Activated CD8-positive, alpha-beta memory T cell treated with anti-CD3 and anti-CD28 coated beads, Interleukin-2, amount 10 ng/mL, durations not matched to agents 7 days and 5 days (primary cell): ENCODE data around the gene DCTN2. TPM values are rescaled to one million over a fixed set of nuclear protein-coding genes. Genes with fewer than 3 reads are reported as not detected.

Experiments used
- ATAC-seq: fragments of 150-1000 bp; cut with Tn5 transposase; one replicate; pipeline ENCODE4 v1.10.0; 2021; ENCODE audit warnings: moderate library complexity
- CTCF ChIA-PET: fragments of 350-600 bp; sonication (Branson Sonifier 250); formaldehyde crosslinking; loops from one replicate; lab custom pipeline; 2021; ENCODE audit warnings: antibody characterized with exemption; lab: Charles Lee
- DNase-seq: peaks from one replicate; pipeline ENCODE4 v3.0.0-alpha.2; 2020
- H3K27ac Mint-ChIP-seq: one replicate; pipeline ENCODE4 v1.8.0; 2021; ENCODE audit warnings: mild to moderate bottlenecking, mixed read lengths
- H3K27me3 Mint-ChIP-seq: one replicate; pipeline ENCODE4 v1.8.0; 2021; ENCODE audit warnings: mixed read lengths
- H3K36me3 Mint-ChIP-seq: one replicate; pipeline ENCODE4 v1.8.0; 2021; ENCODE audit warnings: mild to moderate bottlenecking, mixed read lengths
- H3K4me1 Mint-ChIP-seq: one replicate; pipeline ENCODE4 v1.8.0; 2021; ENCODE audit warnings: mixed read lengths
- H3K4me3 Mint-ChIP-seq: one replicate; pipeline ENCODE4 v1.8.0; 2021; ENCODE audit warnings: mild to moderate bottlenecking, moderate library complexity, mixed read lengths
- H3K9me3 Mint-ChIP-seq: one replicate; pipeline ENCODE4 v1.8.0; 2022; ENCODE audit warnings: low read depth, mixed read lengths
- total RNA-seq, 2 experiments: library from RNA; stranded (reverse); gene quantifications; one replicate each; pipeline ENCODE4 v1.2.3, GENCODE V29; 2021

Gene DCTN2
- total RNA-seq, 2 experiments from 2014 or later = 90.8 to 99.0 TPM

DNA sequence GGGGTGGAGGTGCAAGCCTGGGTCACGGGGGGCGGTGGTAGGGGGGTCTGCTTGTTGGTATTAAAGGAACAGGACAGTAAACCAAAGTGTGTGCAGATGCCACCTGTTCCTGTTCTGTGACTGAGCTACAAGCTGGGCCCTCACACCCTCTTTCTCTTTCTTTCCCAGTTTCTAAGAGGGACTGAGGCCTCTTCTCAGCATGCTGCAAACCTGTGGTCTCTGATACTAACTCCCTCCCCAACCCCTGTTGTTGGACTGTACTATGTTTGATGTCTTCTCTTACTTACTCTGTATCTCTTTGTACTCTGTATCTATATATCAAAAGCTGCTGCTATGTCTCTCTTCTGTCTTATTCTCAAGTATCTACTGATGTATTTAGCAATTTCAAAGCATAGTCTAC, 37.1 kb upstream of the DCTN2 start:
- CTCF ChIA-PET = interaction anchor here (0.8 to 7.6 kb wide), 31 partner anchors 9 to 295 kb away, joined by 3 to 148 read pairs (median 6); partner anchors contain the start of genes B4GALNT1, DDIT3, DTX3 and OS9
- Mint-ChIP-seq H3K27ac (no peak overlapping the region), H3K4me3 (no peak overlapping the region), H3K9me3 (no peaks in the 10 kb centered on the region), H3K4me1 (peaks cover 4% of the 10 kb centered on the region), H3K36me3 (no peaks in the 10 kb centered on the region), H3K27me3 (no peaks in the 10 kb centered on the region)
- no peak for ATAC-seq
- no peak for DNase-seq

- Mint-ChIP-seq H3K4me3 (no peak overlapping the region), H3K27me3 (no peaks in the 10 kb centered on the region), H3K9me3 (no peaks in the 10 kb centered on the region), H3K27ac (no peak overlapping the region), H3K36me3 (no peaks in the 10 kb centered on the region), H3K4me1 (peaks cover 4% of the 10 kb centered on the region)
- ATAC-seq (peak; percentile 99), DNase-seq (peak; percentile 82)
- CTCF ChIA-PET = interaction anchor here (0.6 to 7.6 kb wide), 51 partner anchors 9 to 424 kb away, joined by 3 to 148 read pairs (median 4); partner anchors contain the start of genes B4GALNT1, DCTN2, DTX3 and GLI1
These were observed 36.2 kb upstream of the DCTN2 start for GRCh38 chr12:57583008-57583831.

DNA sequence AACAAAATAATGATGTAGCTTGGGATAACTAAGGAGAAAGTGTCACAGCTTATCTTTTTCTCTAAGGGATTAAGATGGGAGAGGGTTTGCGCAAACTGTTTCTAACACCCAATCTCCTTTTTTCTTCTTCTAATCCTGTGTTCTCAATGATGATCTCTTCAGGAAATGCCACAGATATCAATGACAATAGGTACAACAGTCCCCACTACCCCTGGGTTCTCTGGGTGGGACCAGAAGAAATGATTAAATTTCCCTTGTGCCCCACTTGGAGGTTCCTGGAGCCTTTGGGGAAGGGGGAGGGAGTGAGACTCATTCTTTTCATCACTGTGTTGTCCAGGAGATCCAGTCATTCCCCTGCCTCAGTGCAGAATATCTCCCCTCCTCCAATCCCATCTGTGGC, 35.4 kb upstream of the DCTN2 start:
- CTCF ChIA-PET = interaction anchor here (0.8 to 7.6 kb wide), 19 partner anchors 8 to 316 kb away, joined by 3 to 148 read pairs (median 12); partner anchors contain the start of genes B4GALNT1, GLI1, OS9 and PIP4K2C
- Mint-ChIP-seq H3K4me3 (no peak overlapping the region), H3K27me3 (no peaks in the 10 kb centered on the region), H3K36me3 (no peaks in the 10 kb centered on the region), H3K4me1 (peaks cover 4% of the 10 kb centered on the region), H3K9me3 (no peaks in the 10 kb centered on the region), H3K27ac (no peak overlapping the region)
- no peak for ATAC-seq
- DNase-seq = no peak

- H3K27me3 Mint-ChIP-seq = no peaks in the 10 kb centered on the region
- no peaks in the 10 kb centered on the region for H3K36me3 Mint-ChIP-seq
- H3K9me3 Mint-ChIP-seq = no peaks in the 10 kb centered on the region
- CTCF ChIA-PET = interaction anchor here (0.8 to 7.6 kb wide), 11 partner anchors 10 to 160 kb away, joined by 3 to 148 read pairs (median 25); partner anchors contain the start of genes B4GALNT1, GLI1, OS9 and PIP4K2C
- DNase-seq (no peak), ATAC-seq (no peak)
- no peak overlapping the region for H3K27ac Mint-ChIP-seq
- no peak overlapping the region for H3K4me3 Mint-ChIP-seq
- peaks cover 4% of the 10 kb centered on the region for H3K4me1 Mint-ChIP-seq
These were observed 34.8 kb upstream of the DCTN2 start for GRCh38 chr12:57581802-57582201.

DNA sequence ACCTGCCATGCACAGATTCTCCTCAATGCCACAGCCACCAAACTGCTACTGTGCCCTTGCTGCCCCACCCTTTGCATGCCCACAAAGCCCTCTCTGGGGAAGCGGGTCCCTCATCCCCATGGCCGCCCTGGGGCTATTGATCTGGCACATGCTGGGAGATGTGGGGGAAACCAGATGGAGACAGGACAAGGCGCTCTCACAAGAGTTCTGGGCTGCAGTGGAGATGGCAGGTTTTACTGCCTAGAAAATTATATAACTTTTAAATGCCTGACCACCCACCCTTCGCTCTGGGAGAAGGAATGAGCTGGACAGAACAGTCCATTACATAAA, 33.4 kb upstream of the DCTN2 start:
- Mint-ChIP-seq H3K9me3 (no peaks in the 10 kb centered on the region), H3K4me1 (peaks cover 4% of the 10 kb centered on the region), H3K27me3 (no peaks in the 10 kb centered on the region), H3K27ac (no peak overlapping the region), H3K36me3 (no peaks in the 10 kb centered on the region), H3K4me3 (no peak overlapping the region)
- CTCF ChIA-PET = interaction anchor here (0.7 to 7.6 kb wide), 6 partner anchors 9 to 60 kb away, joined by 3 to 148 read pairs (median 52); partner anchors contain the start of genes B4GALNT1, DDIT3 and PIP4K2C
- DNase-seq = no peak
- ATAC-seq = no peak

DNA sequence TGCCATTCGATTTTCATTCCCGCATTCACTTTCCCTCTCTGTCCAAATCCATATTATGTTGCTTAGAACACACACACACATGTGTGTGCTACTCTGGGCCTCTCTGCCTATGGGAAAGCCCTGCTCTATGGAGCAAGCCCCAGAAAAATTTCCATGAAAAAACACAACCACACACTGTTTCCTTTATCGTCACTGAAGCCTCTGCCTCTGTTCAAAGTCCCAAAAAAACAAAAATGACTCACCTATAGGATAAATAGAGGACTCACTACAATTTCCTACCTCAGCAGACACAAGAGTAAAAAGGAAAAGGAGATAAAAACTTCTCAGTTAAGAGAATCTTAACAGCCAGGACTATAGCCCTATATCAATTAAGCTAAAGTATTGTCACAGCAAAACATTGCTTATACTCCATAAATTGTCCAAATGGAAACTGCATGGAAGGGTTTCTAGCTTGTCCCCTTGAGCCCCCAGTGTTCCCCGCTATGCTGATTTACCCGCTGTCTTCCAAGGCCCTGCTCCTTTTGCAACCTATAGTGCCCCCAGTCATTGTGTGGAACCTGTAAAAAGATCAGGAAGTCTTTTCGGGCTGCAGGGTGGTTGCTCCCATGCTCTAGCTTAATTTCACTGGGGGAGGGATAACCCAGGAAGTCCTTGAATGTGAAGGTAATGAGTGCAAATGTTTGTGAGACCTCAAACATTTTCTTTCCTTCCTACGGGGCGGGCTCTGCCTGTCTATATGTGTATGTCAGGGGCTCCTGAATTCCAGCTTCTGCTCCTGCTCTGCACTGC, 32.9 kb upstream of the DCTN2 start:
- Mint-ChIP-seq H3K27me3 (no peaks in the 10 kb centered on the region), H3K27ac (no peak overlapping the region), H3K36me3 (no peaks in the 10 kb centered on the region), H3K9me3 (no peaks in the 10 kb centered on the region), H3K4me3 (no peak overlapping the region), H3K4me1 (peaks cover 4% of the 10 kb centered on the region)
- CTCF ChIA-PET = interaction anchor here (0.7 to 7.6 kb wide), 5 partner anchors 9 to 59 kb away, joined by 3 to 148 read pairs (median 59); partner anchors contain the start of genes B4GALNT1, DDIT3 and PIP4K2C
- ATAC-seq (no peak), DNase-seq (no peak)

DNA sequence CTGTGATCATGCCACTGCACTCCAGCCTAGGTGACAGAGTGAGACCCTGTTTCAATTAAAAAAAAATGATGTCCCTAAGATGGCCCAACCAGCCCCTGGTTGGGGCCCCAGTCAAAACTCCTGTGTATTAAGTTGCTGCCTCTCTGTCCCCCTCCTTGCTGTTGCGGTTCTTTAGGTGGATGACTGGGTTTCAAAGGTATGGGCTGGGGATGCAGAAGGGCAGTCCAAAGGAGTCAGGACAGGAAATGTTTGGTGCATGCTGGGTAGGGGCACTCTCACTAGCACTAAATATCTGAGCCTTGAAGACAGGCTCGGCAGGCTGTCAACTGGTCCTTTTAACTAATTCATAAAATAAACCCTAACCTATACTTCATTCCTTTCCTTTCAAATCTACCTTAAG, 32.0 kb upstream of the DCTN2 start:
- H3K4me3 Mint-ChIP-seq = no peak overlapping the region
- no peak for DNase-seq
- CTCF ChIA-PET = interaction anchor here (1.6 to 7.6 kb wide), 2 partner anchors 8 to 39 kb away, joined by 3 to 148 read pairs; no protein-coding TSS in a partner anchor
- no peak overlapping the region for H3K27ac Mint-ChIP-seq
- peaks cover 4% of the 10 kb centered on the region for H3K4me1 Mint-ChIP-seq
- H3K27me3 Mint-ChIP-seq = no peaks in the 10 kb centered on the region
- ATAC-seq = no peak
- H3K9me3 Mint-ChIP-seq = no peaks in the 10 kb centered on the region
- no peaks in the 10 kb centered on the region for H3K36me3 Mint-ChIP-seq

GRCh38 chr12:57577981-57578758, 31.2 kb upstream of the DCTN2 start:
- Mint-ChIP-seq H3K4me3 (no peak overlapping the region), H3K4me1 (peaks cover under 1% of the 10 kb centered on the region), H3K27ac (no peak overlapping the region), H3K27me3 (no peaks in the 10 kb centered on the region), H3K9me3 (no peaks in the 10 kb centered on the region), H3K36me3 (no peaks in the 10 kb centered on the region)
- DNase-seq (no peak), ATAC-seq (no peak)
- CTCF ChIA-PET = no interaction called here

- Mint-ChIP-seq H3K36me3 (no peaks in the 10 kb centered on the region), H3K4me1 (no peaks in the 10 kb centered on the region), H3K9me3 (no peaks in the 10 kb centered on the region), H3K27me3 (no peaks in the 10 kb centered on the region), H3K27ac (no peak overlapping the region), H3K4me3 (no peak overlapping the region)
- DNase-seq = no peak
- ATAC-seq = no peak
- CTCF ChIA-PET = interaction anchor here (1.0 kb wide), 1 partner anchor 8 kb away, joined by 4 read pairs; no protein-coding TSS in a partner anchor
These were observed 29.7 kb upstream of the DCTN2 start for GRCh38 chr12:57576613-57577160.

GRCh38 chr12:57575771-57576612, 29.0 kb upstream of the DCTN2 start:
- Mint-ChIP-seq H3K4me1 (no peaks in the 10 kb centered on the region), H3K27ac (no peak overlapping the region), H3K9me3 (no peaks in the 10 kb centered on the region), H3K36me3 (no peaks in the 10 kb centered on the region), H3K27me3 (no peaks in the 10 kb centered on the region), H3K4me3 (no peak overlapping the region)
- DNase-seq = no peak
- CTCF ChIA-PET = interaction anchor here (1.0 to 2.1 kb wide), 5 partner anchors 7 to 120 kb away, joined by 4 to 15 read pairs (median 6); partner anchors contain the start of genes INHBE and PIP4K2C
- no peak for ATAC-seq

DNA sequence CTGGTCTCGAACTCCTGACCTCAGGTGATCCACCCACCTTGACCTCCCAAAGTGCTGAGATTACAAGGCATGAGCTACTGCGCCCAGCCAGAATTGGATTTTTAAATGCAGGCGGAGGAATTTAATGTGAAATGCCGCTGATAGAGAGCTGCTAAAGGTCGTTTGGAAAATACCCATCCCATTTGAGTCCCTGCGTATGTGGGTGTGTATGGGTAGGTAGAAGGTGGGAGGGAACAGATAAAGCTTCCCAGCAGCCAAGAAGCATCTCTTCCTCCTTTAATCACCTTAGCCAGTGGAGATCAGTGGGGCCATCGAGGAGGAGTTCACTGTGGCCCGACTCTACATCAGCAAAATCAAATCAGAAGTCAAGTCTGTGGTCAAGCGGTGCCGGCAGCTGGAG, 27.8 kb upstream of the DCTN2 start:
- no peak for DNase-seq
- no peaks in the 10 kb centered on the region for H3K27me3 Mint-ChIP-seq
- H3K36me3 Mint-ChIP-seq = no peaks in the 10 kb centered on the region
- no peak for ATAC-seq
- no peaks in the 10 kb centered on the region for H3K9me3 Mint-ChIP-seq
- CTCF ChIA-PET = interaction anchor here (0.9 to 2.1 kb wide), 7 partner anchors 9 to 119 kb away, joined by 3 to 15 read pairs (median 5); partner anchors contain the start of genes INHBE and PIP4K2C
- H3K27ac Mint-ChIP-seq = no peak overlapping the region
- H3K4me1 Mint-ChIP-seq = no peaks in the 10 kb centered on the region
- H3K4me3 Mint-ChIP-seq = no peak overlapping the region
